ENCODE results near the gene PTPRN2. TPM values are rescaled to one million over a fixed set of nuclear protein-coding genes. Genes with fewer than 3 reads are reported as not detected.

Gene PTPRN2
- total and polyA plus RNA-seq, 2 of the 13 experiments (the other 11 are each of a cell fraction or from before 2014, with no cell fraction given): 2.5 to 24.2 TPM

DNA sequence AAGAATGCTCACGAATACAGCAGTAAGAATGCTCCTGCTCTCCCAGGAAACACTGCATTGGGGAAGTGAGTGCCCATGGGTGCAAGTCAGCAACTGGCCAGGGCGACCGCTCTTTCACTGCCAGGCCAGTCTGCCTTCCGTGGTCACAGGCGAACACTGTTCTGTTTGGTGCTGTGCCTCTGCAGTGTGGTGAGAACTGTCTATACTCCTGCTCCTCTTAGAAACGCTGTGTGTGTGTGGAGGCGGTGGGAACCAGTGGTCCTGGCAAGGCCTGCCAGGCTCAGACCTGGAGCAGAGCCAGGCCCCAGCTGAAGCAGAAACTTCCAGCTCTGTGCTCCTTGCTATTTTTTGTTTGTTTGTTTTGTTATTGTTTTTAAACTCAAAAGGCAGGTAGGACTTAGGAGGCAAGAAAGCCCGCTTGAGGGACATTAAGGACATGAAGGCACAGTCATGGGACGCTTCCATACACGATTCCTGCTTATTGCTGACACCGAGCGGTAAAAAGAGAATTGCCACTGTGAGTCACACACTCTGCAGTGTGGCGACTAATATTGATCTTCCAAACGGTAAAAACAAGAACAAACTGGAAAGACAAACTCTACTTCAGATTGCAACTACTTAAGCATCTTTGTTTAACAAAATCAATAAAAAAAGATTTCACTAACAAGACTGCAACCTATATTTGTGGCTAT, 820.0 kb downstream of the PTPRN2 start:
- H3K9ac ChIP-seq (ENCODE audit: insufficient read depth, low read depth, low read length): no peak overlapping the region
- in situ Hi-C loops (cut with HindIII; ENCODE audit: extremely low pct_ligation_motif_present, low pct_unique_long_range_greater_than_20kb): no loop called here
- H3K36me3 ChIP-seq (replicated peaks in 1 of 2; ENCODE audit: control insufficient read depth in 1 of 2, insufficient read depth in 2 of 2, low read length in 2 of 2): no peaks in the 10 kb centered on the region
- POLR2A ChIA-PET: no interaction called here
- CTCF ChIA-PET (ENCODE audit: low intra/inter-chr PET ratio, low total read pairs): no interaction called here
- no peak overlapping the region for H3K4me3 ChIP-seq (replicated peaks in 1 of 3; ENCODE audit: insufficient read depth in 1 of 3, low read depth in 2 of 3, low read length in 3 of 3)
- WGBS (ENCODE audit: low lambda C conversion rate): 13% methylated on average over 10 of the region's 14 CpGs
- no peak overlapping the region for H2AFZ ChIP-seq (ENCODE audit: low read length)
- no peaks in the 10 kb centered on the region for H3K79me2 ChIP-seq (ENCODE audit: insufficient read depth, low read length)
- H3K4me1 ChIP-seq (ENCODE audit: insufficient read depth, low read length): no peaks in the 10 kb centered on the region
- FAIRE-seq (no peak), DNase-seq (ENCODE audit: low spot score) (no peak), ATAC-seq (peak; percentile 77)
- H3K27me3 ChIP-seq (ENCODE audit: control insufficient read depth in 1 of 2, insufficient read depth in 2 of 2, low read length in 2 of 2): no peaks in the 10 kb centered on the region; a peak in 1 of 5 replicates
- no peak overlapping the region for H3K4me2 ChIP-seq (ENCODE audit: low read depth, low read length)
- H4K20me1 ChIP-seq (ENCODE audit: insufficient read depth, low read length): no peaks in the 10 kb centered on the region; the same call in 1 of the 2 replicates
- intact Hi-C loops (cut with micrococcal nuclease; ENCODE audit: unreplicated experiment): no loop called here
- no peak overlapping the region for H3K27ac ChIP-seq (ENCODE audit: extremely low read length, insufficient read depth, low read length)
- peaks cover 27% of the 10 kb centered on the region for H3K9me3 ChIP-seq (ENCODE audit: low read length)
- BruUV-seq (replicated peaks): no TSS peak
- TF ChIP-seq, protein P1, sequence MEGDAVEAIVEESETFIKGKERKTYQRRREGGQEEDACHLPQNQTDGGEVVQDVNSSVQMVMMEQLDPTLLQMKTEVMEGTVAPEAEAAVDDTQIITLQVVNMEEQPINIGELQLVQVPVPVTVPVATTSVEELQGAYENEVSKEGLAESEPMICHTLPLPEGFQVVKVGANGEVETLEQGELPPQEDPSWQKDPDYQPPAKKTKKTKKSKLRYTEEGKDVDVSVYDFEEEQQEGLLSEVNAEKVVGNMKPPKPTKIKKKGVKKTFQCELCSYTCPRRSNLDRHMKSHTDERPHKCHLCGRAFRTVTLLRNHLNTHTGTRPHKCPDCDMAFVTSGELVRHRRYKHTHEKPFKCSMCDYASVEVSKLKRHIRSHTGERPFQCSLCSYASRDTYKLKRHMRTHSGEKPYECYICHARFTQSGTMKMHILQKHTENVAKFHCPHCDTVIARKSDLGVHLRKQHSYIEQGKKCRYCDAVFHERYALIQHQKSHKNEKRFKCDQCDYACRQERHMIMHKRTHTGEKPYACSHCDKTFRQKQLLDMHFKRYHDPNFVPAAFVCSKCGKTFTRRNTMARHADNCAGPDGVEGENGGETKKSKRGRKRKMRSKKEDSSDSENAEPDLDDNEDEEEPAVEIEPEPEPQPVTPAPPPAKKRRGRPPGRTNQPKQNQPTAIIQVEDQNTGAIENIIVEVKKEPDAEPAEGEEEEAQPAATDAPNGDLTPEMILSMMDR (CRISPR knock-in tag; IDR thresholded peaks at IDR 0.05): peak; percentile 31; the same call in 1 of the 2 replicates
- TF ChIP-seq RBFOX2 (IDR thresholded peaks at IDR 0.05; ENCODE audit: low read depth, low read length) (no peak), ELK4 (CRISPR knock-in tag; IDR thresholded peaks at IDR 0.05; ENCODE audit: borderline replicate concordance) (no peak), STAG1 (CRISPR knock-in tag; IDR thresholded peaks at IDR 0.05) (peak; percentile 23; the same call in 1 of the 2 replicates), FOSL2 (CRISPR knock-in tag; IDR thresholded peaks at IDR 0.05) (peak; percentile 41; the same call in 1 of the 2 replicates), SALL1 (CRISPR knock-in tag; IDR thresholded peaks at IDR 0.05) (no peak), RFXAP (CRISPR knock-in tag; IDR thresholded peaks at IDR 0.05; ENCODE audit: borderline replicate concordance) (no peak), HDAC1 (CRISPR knock-in tag; IDR thresholded peaks at IDR 0.05) (0 out of 2 replicates have a peak, but pooled peaks have one; percentile 22), ERF (CRISPR knock-in tag; IDR thresholded peaks at IDR 0.05) (no peak), EP300 (IDR thresholded peaks at IDR 0.05; ENCODE audit: low read depth in 2 of 2, low read length in 2 of 2) (no peak), EP300 (CRISPR knock-in tag; IDR thresholded peaks at IDR 0.05; ENCODE audit: borderline replicate concordance) (no peak), USF2 (IDR thresholded peaks at IDR 0.05; ENCODE audit: low read depth, low read length) (no peak), USF2 (CRISPR knock-in tag; IDR thresholded peaks at IDR 0.05; ENCODE audit: borderline replicate concordance) (no peak)
- TF ChIP-seq, protein P2, sequence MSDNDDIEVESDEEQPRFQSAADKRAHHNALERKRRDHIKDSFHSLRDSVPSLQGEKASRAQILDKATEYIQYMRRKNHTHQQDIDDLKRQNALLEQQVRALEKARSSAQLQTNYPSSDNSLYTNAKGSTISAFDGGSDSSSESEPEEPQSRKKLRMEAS (IDR thresholded peaks at IDR 0.05): no peak
- TF ChIP-seq, protein P3, sequence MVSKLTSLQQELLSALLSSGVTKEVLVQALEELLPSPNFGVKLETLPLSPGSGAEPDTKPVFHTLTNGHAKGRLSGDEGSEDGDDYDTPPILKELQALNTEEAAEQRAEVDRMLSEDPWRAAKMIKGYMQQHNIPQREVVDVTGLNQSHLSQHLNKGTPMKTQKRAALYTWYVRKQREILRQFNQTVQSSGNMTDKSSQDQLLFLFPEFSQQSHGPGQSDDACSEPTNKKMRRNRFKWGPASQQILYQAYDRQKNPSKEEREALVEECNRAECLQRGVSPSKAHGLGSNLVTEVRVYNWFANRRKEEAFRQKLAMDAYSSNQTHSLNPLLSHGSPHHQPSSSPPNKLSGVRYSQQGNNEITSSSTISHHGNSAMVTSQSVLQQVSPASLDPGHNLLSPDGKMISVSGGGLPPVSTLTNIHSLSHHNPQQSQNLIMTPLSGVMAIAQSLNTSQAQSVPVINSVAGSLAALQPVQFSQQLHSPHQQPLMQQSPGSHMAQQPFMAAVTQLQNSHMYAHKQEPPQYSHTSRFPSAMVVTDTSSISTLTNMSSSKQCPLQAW (CRISPR knock-in tag; IDR thresholded peaks at IDR 0.05): no peak
- TF ChIP-seq, protein P4, sequence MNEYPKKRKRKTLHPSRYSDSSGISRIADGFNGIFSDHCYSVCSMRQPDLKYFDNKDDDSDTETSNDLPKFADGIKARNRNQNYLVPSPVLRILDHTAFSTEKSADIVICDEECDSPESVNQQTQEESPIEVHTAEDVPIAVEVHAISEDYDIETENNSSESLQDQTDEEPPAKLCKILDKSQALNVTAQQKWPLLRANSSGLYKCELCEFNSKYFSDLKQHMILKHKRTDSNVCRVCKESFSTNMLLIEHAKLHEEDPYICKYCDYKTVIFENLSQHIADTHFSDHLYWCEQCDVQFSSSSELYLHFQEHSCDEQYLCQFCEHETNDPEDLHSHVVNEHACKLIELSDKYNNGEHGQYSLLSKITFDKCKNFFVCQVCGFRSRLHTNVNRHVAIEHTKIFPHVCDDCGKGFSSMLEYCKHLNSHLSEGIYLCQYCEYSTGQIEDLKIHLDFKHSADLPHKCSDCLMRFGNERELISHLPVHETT (CRISPR knock-in tag; conservative IDR thresholded peaks at IDR 0.05): no peak
